H1 (cell line): Measurements from ENCODE around the gene HSPA1L. TPM values are rescaled to one million over a fixed set of nuclear protein-coding genes. Genes with fewer than 3 reads are reported as not detected.

Source experiments
- MAFK ChIP-seq: IDR thresholded peaks from 2 replicates; pipeline ENCODE4 v1.6.1; 2012; ENCODE audit warnings: low read depth, mild to moderate bottlenecking, improper control_type of control experiment, low read length
- polyA plus RNA-seq, 7 experiments: library from polyadenylated mRNA; depleted of rRNA in 3 of 7; stranded (reverse) in 5 of 7; unstranded in 2 of 7; fragments of >200 nt in 5 of 7; fragments of 200-250 nt in 2 of 7; gene quantifications; 1 replicate in 5 of 7; 2 replicates in 1 of 7; 4 replicates in 1 of 7; pipeline versions ENCODE4 v1.2.1 to v1.2.3, GENCODE V29; 2011 to 2013; ENCODE audit warnings: missing spikeins in 2 of 7, mixed read lengths in 2 of 7
- total RNA-seq: library from RNA; stranded (reverse); fragmentation: NEBNext Ultra II Directional; extraction: Animal tissue kit (Norgen Biotek cat#: 25700); gene quantifications from 2 replicates; pipeline ENCODE4 v1.2.1, GENCODE V29; 2021
- TF ChIP-seq, protein P1 (sequence below): IDR thresholded peaks from 2 replicates; pipeline ENCODE4 v1.6.1; 2012; ENCODE audit warnings: inconsistent platforms

HSPA1L gene
- total and polyA plus RNA-seq, 2 of the 8 experiments (the other 6 are each of a cell fraction or from before 2014, with no cell fraction given) = 1.00 to 1.9 TPM

DNA sequence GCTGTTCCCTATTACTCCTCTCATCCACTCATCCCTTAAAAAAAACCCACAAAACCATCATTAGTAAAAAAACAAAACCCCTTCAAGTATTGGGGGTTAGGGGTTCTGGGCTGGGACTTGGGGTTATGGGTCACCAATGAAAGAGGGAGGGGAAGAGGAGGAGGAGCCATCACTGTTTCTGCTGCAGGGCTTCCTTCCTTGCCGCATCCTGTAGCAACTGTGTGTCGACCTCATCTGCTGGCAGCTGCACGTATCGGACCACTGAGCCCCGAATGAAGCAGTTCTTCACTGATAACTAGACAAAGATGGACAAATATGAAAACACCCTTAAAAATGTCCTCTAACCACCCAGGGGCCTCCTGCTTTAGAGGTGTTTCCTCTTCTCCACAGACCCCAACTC lies 17.5 kb downstream of the HSPA1L start (continued):
- TF ChIP-seq MAFK = no peak
- TF ChIP-seq, protein P1, sequence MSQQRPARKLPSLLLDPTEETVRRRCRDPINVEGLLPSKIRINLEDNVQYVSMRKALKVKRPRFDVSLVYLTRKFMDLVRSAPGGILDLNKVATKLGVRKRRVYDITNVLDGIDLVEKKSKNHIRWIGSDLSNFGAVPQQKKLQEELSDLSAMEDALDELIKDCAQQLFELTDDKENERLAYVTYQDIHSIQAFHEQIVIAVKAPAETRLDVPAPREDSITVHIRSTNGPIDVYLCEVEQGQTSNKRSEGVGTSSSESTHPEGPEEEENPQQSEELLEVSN = no peak
- TF ChIP-seq, all 59 proteins: peak for 0
